CD14-positive monocyte (primary cell): ENCODE data around the gene DNAH11. TPM values are rescaled to one million over a fixed set of nuclear protein-coding genes. Genes with fewer than 3 reads are reported as not detected.
"Not testable (repeated sequence)": the region's sequence is repeated elsewhere in the genome, so short reads cannot be mapped to it uniquely, and the experiment has no call there.

ENCODE experiments used
- DNase-seq, 3 donors: peaks; one replicate each; pipeline ENCODE4 v3.0.0-alpha.2; 2011 to 2022
- H2AFZ ChIP-seq: 2 replicates; pipeline ENCODE4 v1.6.0; 2012; ENCODE audit warnings: mild to moderate bottlenecking, low read depth, low read length, inconsistent platforms; ENCODE audit not compliant: insufficient read depth, poor library complexity, severe bottlenecking
- H3K27ac ChIP-seq, 2 donors: 1 replicate in 1 of 2; 2 replicates in 1 of 2; pipeline ENCODE4 v1.5.1; 2012 to 2013; ENCODE audit warnings: low read length in 2 of 2, control low read depth in 1 of 2, inconsistent platforms in 1 of 2, low read depth in 1 of 2, mild to moderate bottlenecking in 1 of 2
- H3K27me3 ChIP-seq, 2 donors: one replicate each; pipeline versions ENCODE4 v1.6.0 to v1.6.1; 2011 to 2013; ENCODE audit warnings: low read length in 2 of 2; ENCODE audit not compliant: control insufficient read depth in 2 of 2, insufficient read depth in 2 of 2
- H3K36me3 ChIP-seq, 2 donors: replicated peaks in 1 of 2; 1 replicate in 1 of 2; 2 replicates in 1 of 2; pipeline versions ENCODE4 v1.5.1 to v1.6.1; 2012 to 2013; ENCODE audit warnings: low read length in 2 of 2, control low read depth in 1 of 2, inconsistent platforms in 1 of 2, mild to moderate bottlenecking in 1 of 2; ENCODE audit not compliant: insufficient read depth in 2 of 2, control insufficient read depth in 1 of 2
- H3K4me1 ChIP-seq, 2 donors: 1 replicate in 1 of 2; 2 replicates in 1 of 2; pipeline versions ENCODE4 v1.5.1 to v1.6.1; 2012 to 2013; ENCODE audit warnings: low read length in 2 of 2, control low read depth in 1 of 2, inconsistent platforms in 1 of 2, mild to moderate bottlenecking in 1 of 2, moderate library complexity in 1 of 2; ENCODE audit not compliant: insufficient read depth in 2 of 2, control insufficient read depth in 1 of 2
- H3K4me2 ChIP-seq: replicated peaks from 2 replicates; pipeline ENCODE3; 2012; ENCODE audit warnings: low read length, moderate library complexity, mild to moderate bottlenecking; ENCODE audit not compliant: poor library complexity, severe bottlenecking; ENCODE audit errors: extremely low read depth
- H3K4me3 ChIP-seq, 3 experiments: fragments of 200-600 bp in 1 of 3; sonication (generic) in 1 of 3; replicated peaks in 1 of 3; 1 replicate in 2 of 3; 2 replicates in 1 of 3; pipeline ENCODE4 v1.5.1; 2011 to 2013; ENCODE audit warnings: low read length in 3 of 3, mild to moderate bottlenecking in 3 of 3, control low read depth in 2 of 3, low read depth in 2 of 3, inconsistent platforms in 1 of 3, moderate library complexity in 1 of 3
- H3K79me2 ChIP-seq: 2 replicates; pipeline ENCODE4 v1.6.0; 2012; ENCODE audit warnings: mild to moderate bottlenecking, control low read depth, inconsistent platforms, low read length, moderate library complexity; ENCODE audit not compliant: insufficient read depth
- H3K9ac ChIP-seq: 2 replicates; pipeline ENCODE4 v1.6.0; 2017; ENCODE audit warnings: low read length, mild to moderate bottlenecking; ENCODE audit not compliant: insufficient read depth, poor library complexity, severe bottlenecking
- H3K9me3 ChIP-seq, 2 donors: replicated peaks in 1 of 2; 1 replicate in 1 of 2; 2 replicates in 1 of 2; pipeline versions ENCODE4 v1.5.1 to v1.6.1; 2012 to 2013; ENCODE audit warnings: low read length in 2 of 2, control low read depth in 1 of 2; ENCODE audit not compliant: control insufficient read depth in 1 of 2, insufficient read depth in 1 of 2
- H4K20me1 ChIP-seq: 2 replicates; pipeline ENCODE4 v1.6.0; 2012; ENCODE audit warnings: mild to moderate bottlenecking, low read length, control low read depth, moderate library complexity; ENCODE audit not compliant: insufficient read depth
- H3K27ac Mint-ChIP-seq, 7 donors: one replicate each; pipeline ENCODE4 v1.8.0; 2020; ENCODE audit warnings: mild to moderate bottlenecking in 7 of 7, mixed read lengths in 7 of 7, moderate library complexity in 6 of 7, inconsistent platforms in 2 of 7
- H3K27me3 Mint-ChIP-seq, 3 donors: one replicate each; pipeline ENCODE4 v1.8.0; 2021 to 2022; ENCODE audit warnings: low read depth in 3 of 3, mild to moderate bottlenecking in 3 of 3, mixed read lengths in 3 of 3, moderate library complexity in 3 of 3, inconsistent platforms in 1 of 3
- H3K36me3 Mint-ChIP-seq, 2 donors: one replicate each; pipeline ENCODE4 v1.8.0; 2020; ENCODE audit warnings: mixed read lengths in 2 of 2, inconsistent platforms in 1 of 2, mild to moderate bottlenecking in 1 of 2
- H3K4me1 Mint-ChIP-seq: one replicate; pipeline ENCODE4 v1.8.0; 2020; ENCODE audit warnings: mild to moderate bottlenecking, mixed read lengths
- H3K4me3 Mint-ChIP-seq, 2 donors: one replicate each; pipeline ENCODE4 v1.8.0; 2020; ENCODE audit warnings: mild to moderate bottlenecking in 2 of 2, mixed read lengths in 2 of 2, moderate library complexity in 1 of 2
- H3K9me3 Mint-ChIP-seq, 7 donors: one replicate each; pipeline ENCODE4 v1.8.0; 2020 to 2022; ENCODE audit warnings: mixed read lengths in 7 of 7, mild to moderate bottlenecking in 6 of 7, moderate library complexity in 6 of 7, inconsistent platforms in 2 of 7
- CTCF ChIP-seq: fragments of 200-600 bp; IDR thresholded peaks from one replicate; pipeline ENCODE4 v1.8.0; 2022; ENCODE audit warnings: antibody characterized with exemption, mild to moderate bottlenecking
- WGBS: methylation state at CpG from one replicate; pipeline ENCODE4 v1.1.5; 2013; ENCODE audit warnings: missing lambda C conversion rate; ENCODE audit not compliant: insufficient coverage; 5-methylcytosine and 5-hydroxymethylcytosine counted together
- intact Hi-C, 2 donors: fragments of 100-400 bp; cut with micrococcal nuclease; formaldehyde crosslinking; loops; one replicate each; pipeline versions ENCODE4 v1.15.0 to v1.15.1; 2023
- polyA plus RNA-seq, 3 donors: library from polyadenylated mRNA; depleted of rRNA in 1 of 3; unstranded in 2 of 3; stranded (reverse) in 1 of 3; fragments of 300-500 nt in 2 of 3; fragments of >200 nt in 1 of 3; fragmentation: Illumina TruSeq in 2 of 3; gene quantifications; 1 replicate in 2 of 3; 2 replicates in 1 of 3; pipeline ENCODE4 v1.2.3, GENCODE V29; 2012 to 2021

Gene DNAH11
- polyA plus RNA-seq, 3 donors, result not detected

- Histone ChIP-seq H4K20me1 (no peaks in the 10 kb centered on the region), H3K9ac (no peak overlapping the region), H3K79me2 (no peaks in the 10 kb centered on the region), H3K36me3 (no peaks in the 10 kb centered on the region), H3K9me3 (no peaks in the 10 kb centered on the region), H3K4me1 (peaks cover 0 to 6% of the 10 kb centered on the region in 2 donors), H3K27me3 (no peaks in the 10 kb centered on the region), H3K4me3 (no peak overlapping the region), H3K4me2 (no peak overlapping the region), H3K27ac (no peak overlapping the region), H2AFZ (no peak overlapping the region)
- H3K27me3 Mint-ChIP-seq, result no peaks in the 10 kb centered on the region
- H3K9me3 Mint-ChIP-seq, result peaks cover 0 to 7% (median 5%) of the 10 kb centered on the region in 7 donors
- TF ChIP-seq CTCF, result no peak
- WGBS, result 83% methylated on average over 3 of the region's 3 CpGs
- no peak for DNase-seq
- intact Hi-C loops, result no loop called here
- H3K4me3 Mint-ChIP-seq, result no peak overlapping the region
- H3K4me1 Mint-ChIP-seq, result peaks cover 12% of the 10 kb centered on the region
- no peaks in the 10 kb centered on the region for H3K36me3 Mint-ChIP-seq
- no peak overlapping the region for H3K27ac Mint-ChIP-seq
Observed at GRCh38 chr7:21675255-21675654, 132.4 kb downstream of the DNAH11 start.

- no CpG with 5 or more reads among the region's 5 CpGs for WGBS
Observed at GRCh38 chr7:21690705-21691104, 147.9 kb downstream of the DNAH11 start.

GRCh38 chr7:21691146-21691545 is 148.3 kb downstream of the DNAH11 start:
- H3K27ac Mint-ChIP-seq, H3K9ac ChIP-seq, H3K9me3 Mint-ChIP-seq, H3K4me3 Mint-ChIP-seq, H3K27ac ChIP-seq, H3K9me3 ChIP-seq, intact Hi-C loops, H3K79me2 ChIP-seq, H4K20me1 ChIP-seq, H3K36me3 ChIP-seq, DNase-seq, H2AFZ ChIP-seq, H3K27me3 Mint-ChIP-seq, H3K4me3 ChIP-seq, H3K4me1 Mint-ChIP-seq, H3K36me3 Mint-ChIP-seq, H3K27me3 ChIP-seq, H3K4me1 ChIP-seq, H3K4me2 ChIP-seq: not testable (repeated sequence)
- no CpG with 5 or more reads among the region's 5 CpGs for WGBS

More at GRCh38 chr7:21690705-21691104, 147.9 kb downstream of the DNAH11 start:
- no peaks in the 10 kb centered on the region for H3K79me2 ChIP-seq
- Mint-ChIP-seq H3K4me3 (no peak overlapping the region), H3K36me3 (no peaks in the 10 kb centered on the region), H3K27ac (no peak overlapping the region), H3K27me3 (no peaks in the 10 kb centered on the region), H3K4me1 (no peaks in the 10 kb centered on the region), H3K9me3 (peaks cover 0 to 2% (median 0%) of the 10 kb centered on the region in 7 donors)
- H3K9ac ChIP-seq, result no peak overlapping the region
- H3K9me3 ChIP-seq, result no peaks in the 10 kb centered on the region
- no peak overlapping the region for H3K27ac ChIP-seq
- no peak overlapping the region for H3K4me2 ChIP-seq
- no peaks in the 10 kb centered on the region for H3K4me1 ChIP-seq
- TF ChIP-seq CTCF, result no peak
- no peaks in the 10 kb centered on the region for H3K27me3 ChIP-seq
- intact Hi-C loops, result no loop called here
- H3K4me3 ChIP-seq, result no peak overlapping the region
- no peaks in the 10 kb centered on the region for H4K20me1 ChIP-seq
- H3K36me3 ChIP-seq, result no peaks in the 10 kb centered on the region
- H2AFZ ChIP-seq, result no peak overlapping the region
- no peak for DNase-seq
